Measurements from ENCODE around the gene NR1H4. TPM values are rescaled to one million over a fixed set of nuclear protein-coding genes. Genes with fewer than 3 reads are reported as not detected.

NR1H4 gene
- total and polyA plus RNA-seq, 2 of the 8 experiments (the other 6 are each of a cell fraction or from before 2014, with no cell fraction given) = not detected

- TF ChIP-seq SAP30 (IDR thresholded peaks at IDR 0.05; ENCODE audit: insufficient read depth, insufficient replicate concordance, low read length) (no peak), BACH1 (IDR thresholded peaks at IDR 0.05; ENCODE audit: low read length) (no peak), PHF8 (conservative IDR thresholded peaks at IDR 0.05; ENCODE audit: low read depth, low read length) (no peak), ATF3 (IDR thresholded peaks at IDR 0.05; ENCODE audit: insufficient read depth, low read depth, low read length) (no peak)
These were observed 15.7 kb downstream of the NR1H4 start (continued) for GRCh38 chr12:100489251-100489820.

All from H1 (cell line).